GM12801 (cell line): Measurements from ENCODE around the gene RABGGTA.

Experiments used
- CTCF ChIP-seq: IDR thresholded peaks from one replicate; pipeline ENCODE4 v1.5.1; 2011; ENCODE audit warnings: control low read depth; ENCODE audit not compliant: insufficient read length; ENCODE audit errors: extremely low read depth

The RABGGTA gene

GRCh38 chr14:24313913-24314312, 42.5 kb upstream of the RABGGTA start:
- TF ChIP-seq CTCF, result no peak

- TF ChIP-seq CTCF, result no peak
Observed at GRCh38 chr14:24312736-24313507, 41.5 kb upstream of the RABGGTA start.

- no peak for TF ChIP-seq CTCF
Observed at GRCh38 chr14:24311837-24312615, 40.6 kb upstream of the RABGGTA start.

- TF ChIP-seq CTCF, result no peak
Observed at GRCh38 chr14:24310646-24311604, 39.5 kb upstream of the RABGGTA start, which contains the start of gene LTB4R. TSS of gene LTB4R (plus strand) at chr14:24311502. CDS start at chr14:24315652, 4,150 bp downstream.

GRCh38 chr14:24310265-24310645, 38.9 kb upstream of the RABGGTA start:
- no peak for TF ChIP-seq CTCF

- TF ChIP-seq CTCF, result no peak
Observed at GRCh38 chr14:24309538-24310264, 38.3 kb upstream of the RABGGTA start, which contains the start of gene LTB4R2. TSS of gene LTB4R2 (plus strand) at chr14:24310140. CDS start at chr14:24310665, 525 bp downstream.
